Measurements from ENCODE around the gene DPP4. TPM values are rescaled to one million over a fixed set of nuclear protein-coding genes. Genes with fewer than 3 reads are reported as not detected.

Gene DPP4
- total RNA-seq, 1 donor from 2014 or later: 0.49 TPM

DNA sequence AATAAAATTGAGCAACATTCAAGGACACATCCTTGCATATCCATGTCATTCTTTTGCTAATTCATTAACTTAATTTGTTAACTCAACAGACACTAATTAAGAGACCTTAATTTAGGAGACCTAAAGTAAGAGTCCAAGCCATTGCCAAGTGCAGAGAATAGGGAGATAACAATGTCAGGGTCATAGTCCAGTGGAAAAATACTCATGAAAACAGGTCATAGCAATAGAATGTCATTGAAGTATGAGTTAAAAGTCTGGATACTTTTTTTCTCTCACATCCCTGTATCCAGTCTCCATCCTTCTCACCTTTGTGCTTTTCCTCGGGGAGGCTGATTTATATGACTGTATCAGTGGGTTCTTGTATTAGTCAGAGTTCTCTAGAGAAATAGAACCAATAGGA, 26.6 kb upstream of the DPP4 start:
- Histone ChIP-seq H3K4me2 (no peak overlapping the region), H3K9me3 (ENCODE audit: low read depth) (no peaks in the 10 kb centered on the region), H3K4me1 (no peaks in the 10 kb centered on the region), H3K27ac (no peak overlapping the region), H3K4me3 (no peak overlapping the region), H3K9ac (no peak overlapping the region), H2AFZ (replicated peaks) (no peak overlapping the region), H3K36me3 (no peaks in the 10 kb centered on the region), H3K27me3 (no peaks in the 10 kb centered on the region), H3F3A (ENCODE audit: low read depth) (no peaks in the 10 kb centered on the region), H3K79me2 (ENCODE audit: low read depth) (no peaks in the 10 kb centered on the region), H4K20me1 (ENCODE audit: low read depth) (no peaks in the 10 kb centered on the region)
- peaks cover 4% of the 10 kb centered on the region for H3K27me3 Mint-ChIP-seq (ENCODE audit: insufficient read depth, low read depth)
- no peaks in the 10 kb centered on the region for H3K9me3 Mint-ChIP-seq
- H3K36me3 Mint-ChIP-seq: no peaks in the 10 kb centered on the region
- H3K27ac Mint-ChIP-seq: no peak overlapping the region
- no peak for DNase-seq (ENCODE audit: low spot score)
- TF ChIP-seq EZH2 (IDR thresholded peaks at IDR 0.05): no peak
- TF ChIP-seq, protein P1, sequence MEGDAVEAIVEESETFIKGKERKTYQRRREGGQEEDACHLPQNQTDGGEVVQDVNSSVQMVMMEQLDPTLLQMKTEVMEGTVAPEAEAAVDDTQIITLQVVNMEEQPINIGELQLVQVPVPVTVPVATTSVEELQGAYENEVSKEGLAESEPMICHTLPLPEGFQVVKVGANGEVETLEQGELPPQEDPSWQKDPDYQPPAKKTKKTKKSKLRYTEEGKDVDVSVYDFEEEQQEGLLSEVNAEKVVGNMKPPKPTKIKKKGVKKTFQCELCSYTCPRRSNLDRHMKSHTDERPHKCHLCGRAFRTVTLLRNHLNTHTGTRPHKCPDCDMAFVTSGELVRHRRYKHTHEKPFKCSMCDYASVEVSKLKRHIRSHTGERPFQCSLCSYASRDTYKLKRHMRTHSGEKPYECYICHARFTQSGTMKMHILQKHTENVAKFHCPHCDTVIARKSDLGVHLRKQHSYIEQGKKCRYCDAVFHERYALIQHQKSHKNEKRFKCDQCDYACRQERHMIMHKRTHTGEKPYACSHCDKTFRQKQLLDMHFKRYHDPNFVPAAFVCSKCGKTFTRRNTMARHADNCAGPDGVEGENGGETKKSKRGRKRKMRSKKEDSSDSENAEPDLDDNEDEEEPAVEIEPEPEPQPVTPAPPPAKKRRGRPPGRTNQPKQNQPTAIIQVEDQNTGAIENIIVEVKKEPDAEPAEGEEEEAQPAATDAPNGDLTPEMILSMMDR (IDR thresholded peaks at IDR 0.05): no peak
- no peaks in the 10 kb centered on the region for H3K4me1 Mint-ChIP-seq
- no peak overlapping the region for H3K4me3 Mint-ChIP-seq

- DNase-seq (ENCODE audit: low spot score): no peak
- H2AFZ ChIP-seq (replicated peaks): no peak overlapping the region
- H3K36me3 ChIP-seq: no peaks in the 10 kb centered on the region
- no peaks in the 10 kb centered on the region for H3K4me1 ChIP-seq
- H3K4me3 ChIP-seq: no peak overlapping the region
- Mint-ChIP-seq H3K27me3 (ENCODE audit: insufficient read depth, low read depth) (peaks cover 4% of the 10 kb centered on the region), H3K4me1 (no peaks in the 10 kb centered on the region), H3K27ac (no peak overlapping the region), H3K9me3 (no peaks in the 10 kb centered on the region), H3K4me3 (no peak overlapping the region), H3K36me3 (no peaks in the 10 kb centered on the region)
- H3K27me3 ChIP-seq: no peaks in the 10 kb centered on the region
- no peaks in the 10 kb centered on the region for H3F3A ChIP-seq (ENCODE audit: low read depth)
- H3K9me3 ChIP-seq (ENCODE audit: low read depth): no peaks in the 10 kb centered on the region
- TF ChIP-seq, protein P1 (IDR thresholded peaks at IDR 0.05): no peak
- TF ChIP-seq EZH2phosphoT487 (IDR thresholded peaks at IDR 0.05) (no peak), EZH2 (IDR thresholded peaks at IDR 0.05) (no peak)
- H3K79me2 ChIP-seq (ENCODE audit: low read depth): no peaks in the 10 kb centered on the region
- H3K27ac ChIP-seq: no peak overlapping the region
- no peak overlapping the region for H3K9ac ChIP-seq
- H4K20me1 ChIP-seq (ENCODE audit: low read depth): no peaks in the 10 kb centered on the region
- no peak overlapping the region for H3K4me2 ChIP-seq
These were observed 25.8 kb upstream of the DPP4 start for GRCh38 chr2:162099836-162100235.

GRCh38 chr2:162092658-162093556, 18.9 kb upstream of the DPP4 start:
- no peaks in the 10 kb centered on the region for H3K36me3 Mint-ChIP-seq
- no peak overlapping the region for H3K4me3 Mint-ChIP-seq
- Histone ChIP-seq H3K4me2 (no peak overlapping the region), H4K20me1 (ENCODE audit: low read depth) (no peaks in the 10 kb centered on the region), H3K4me3 (no peak overlapping the region), H3K36me3 (no peaks in the 10 kb centered on the region), H3F3A (ENCODE audit: low read depth) (no peaks in the 10 kb centered on the region), H3K9me3 (ENCODE audit: low read depth) (no peaks in the 10 kb centered on the region), H3K27ac (no peak overlapping the region), H2AFZ (replicated peaks) (no peak overlapping the region), H3K27me3 (no peaks in the 10 kb centered on the region), H3K4me1 (peaks cover 5% of the 10 kb centered on the region), H3K9ac (no peak overlapping the region), H3K79me2 (ENCODE audit: low read depth) (no peaks in the 10 kb centered on the region)
- H3K4me1 Mint-ChIP-seq: peaks cover 12% of the 10 kb centered on the region
- TF ChIP-seq EZH2 (IDR thresholded peaks at IDR 0.05) (no peak), EZH2phosphoT487 (IDR thresholded peaks at IDR 0.05) (no peak)
- TF ChIP-seq, protein P1 (IDR thresholded peaks at IDR 0.05): no peak
- no peak for DNase-seq (ENCODE audit: low spot score)
- no peaks in the 10 kb centered on the region for H3K27me3 Mint-ChIP-seq (ENCODE audit: insufficient read depth, low read depth)
- no peaks in the 10 kb centered on the region for H3K9me3 Mint-ChIP-seq
- no peak overlapping the region for H3K27ac Mint-ChIP-seq

All from neural progenitor cell (in vitro differentiated cells).